ENCODE data around the gene UBL7. TPM values are rescaled to one million over a fixed set of nuclear protein-coding genes. Genes with fewer than 3 reads are reported as not detected.

Gene UBL7
- total and polyA plus RNA-seq, 2 experiments from 2014 or later: 70.4 to 78.6 TPM

- H3K4me3 ChIP-seq: no peak overlapping the region
- H3K9me2 ChIP-seq (ENCODE audit: insufficient read depth): no peaks in the 10 kb centered on the region
- WGBS, 2 experiments (ENCODE audit: low coverage in 1 of 2, low lambda C conversion rate in 2 of 2, missing lambda C conversion rate in 2 of 2): 53 to 54% methylated on average over 3 of the region's 3 CpGs
- no peaks in the 10 kb centered on the region for H3K9me3 ChIP-seq (ENCODE audit: low read depth)
- peak; percentile 20 for DNase-seq
- no peak overlapping the region for H3K27ac ChIP-seq
- TF ChIP-seq EZH2phosphoT487 (IDR thresholded peaks at IDR 0.05; ENCODE audit: insufficient read depth, low read depth) (no peak), EZH2 (IDR thresholded peaks at IDR 0.05; ENCODE audit: insufficient read depth, poor library complexity, severe bottlenecking) (no peak)
- no peaks in the 10 kb centered on the region for H3F3A ChIP-seq (ENCODE audit: insufficient read depth)
- no peak overlapping the region for H3K4me2 ChIP-seq (ENCODE audit: unreplicated experiment)
- H3K4me1 ChIP-seq (ENCODE audit: insufficient read depth): peaks cover 8% of the 10 kb centered on the region; the same call in 1 of the 2 replicates
- H3K27me3 ChIP-seq (replicated peaks; ENCODE audit: insufficient read depth): no peaks in the 10 kb centered on the region
- H2AFZ ChIP-seq: no peak overlapping the region
- no peaks in the 10 kb centered on the region for H3K79me2 ChIP-seq (ENCODE audit: insufficient read depth)
- no peaks in the 10 kb centered on the region for H3K36me3 ChIP-seq (ENCODE audit: low read depth)
- no peak overlapping the region for H3K9ac ChIP-seq
- H4K20me1 ChIP-seq (ENCODE audit: insufficient read depth): no peaks in the 10 kb centered on the region
- in situ Hi-C loops (cut with MboI): no loop called here
Measured at GRCh38 chr15:74504418-74504817, 43.5 kb upstream of the UBL7 start.

- Histone ChIP-seq H2AFZ (no peak overlapping the region), H3K4me1 (ENCODE audit: insufficient read depth) (peaks cover 8% of the 10 kb centered on the region; the same call in 1 of the 2 replicates), H3F3A (ENCODE audit: insufficient read depth) (0 out of 2 replicates have a peak, but pooled peaks cover 4% of the 10 kb centered on the region), H3K27me3 (replicated peaks; ENCODE audit: insufficient read depth) (no peaks in the 10 kb centered on the region), H3K9me3 (ENCODE audit: low read depth) (no peaks in the 10 kb centered on the region), H3K79me2 (ENCODE audit: insufficient read depth) (no peaks in the 10 kb centered on the region), H3K9ac (no peak overlapping the region), H3K36me3 (ENCODE audit: low read depth) (no peaks in the 10 kb centered on the region), H3K9me2 (ENCODE audit: insufficient read depth) (no peaks in the 10 kb centered on the region), H3K4me2 (ENCODE audit: unreplicated experiment) (no peak overlapping the region), H3K27ac (no peak overlapping the region), H4K20me1 (ENCODE audit: insufficient read depth) (no peaks in the 10 kb centered on the region), H3K4me3 (no peak overlapping the region)
- in situ Hi-C loops (cut with MboI): no loop called here
- 98 to 100% methylated on average over 3 of the region's 3 CpGs for WGBS, 2 experiments (ENCODE audit: low coverage in 1 of 2, low lambda C conversion rate in 2 of 2, missing lambda C conversion rate in 2 of 2)
- DNase-seq: no peak
- TF ChIP-seq EZH2phosphoT487 (IDR thresholded peaks at IDR 0.05; ENCODE audit: insufficient read depth, low read depth) (no peak), EZH2 (IDR thresholded peaks at IDR 0.05; ENCODE audit: insufficient read depth, poor library complexity, severe bottlenecking) (no peak)
Measured at GRCh38 chr15:74502301-74502700, 41.3 kb upstream of the UBL7 start.

- no peaks in the 10 kb centered on the region for H4K20me1 ChIP-seq (ENCODE audit: insufficient read depth)
- in situ Hi-C loops (cut with MboI): no loop called here
- 91 to 95% methylated on average over 2 of the region's 2 CpGs for WGBS, 2 experiments (ENCODE audit: low coverage in 1 of 2, low lambda C conversion rate in 2 of 2, missing lambda C conversion rate in 2 of 2)
- no peak for TF ChIP-seq EZH2phosphoT487 (IDR thresholded peaks at IDR 0.05; ENCODE audit: insufficient read depth, low read depth)
- TF ChIP-seq EZH2 (IDR thresholded peaks at IDR 0.05; ENCODE audit: insufficient read depth, poor library complexity, severe bottlenecking): no peak
- no peak overlapping the region for H3K27ac ChIP-seq
- H3K4me2 ChIP-seq (ENCODE audit: unreplicated experiment): no peak overlapping the region
- H2AFZ ChIP-seq: no peak overlapping the region
- H3K36me3 ChIP-seq (ENCODE audit: low read depth): no peaks in the 10 kb centered on the region
- H3K9ac ChIP-seq: no peak overlapping the region
- H3K4me1 ChIP-seq (ENCODE audit: insufficient read depth): no peaks in the 10 kb centered on the region
- no peaks in the 10 kb centered on the region for H3K79me2 ChIP-seq (ENCODE audit: insufficient read depth)
- 0 out of 2 replicates have a peak, but pooled peaks cover 4% of the 10 kb centered on the region for H3F3A ChIP-seq (ENCODE audit: insufficient read depth)
- DNase-seq: no peak
- H3K4me3 ChIP-seq: no peak overlapping the region
- H3K9me3 ChIP-seq (ENCODE audit: low read depth): no peaks in the 10 kb centered on the region
- H3K27me3 ChIP-seq (replicated peaks; ENCODE audit: insufficient read depth): no peaks in the 10 kb centered on the region
- no peaks in the 10 kb centered on the region for H3K9me2 ChIP-seq (ENCODE audit: insufficient read depth)
Measured at GRCh38 chr15:74500401-74500800, 39.4 kb upstream of the UBL7 start.

- H3F3A ChIP-seq (ENCODE audit: insufficient read depth): 0 out of 2 replicates have a peak, but pooled peaks cover 4% of the 10 kb centered on the region
- in situ Hi-C loops (cut with MboI): no loop called here
- WGBS, 2 experiments (ENCODE audit: low coverage in 1 of 2, low lambda C conversion rate in 2 of 2, missing lambda C conversion rate in 2 of 2): 92 to 93% methylated on average over 2 of the region's 2 CpGs
- H3K9me3 ChIP-seq (ENCODE audit: low read depth): no peaks in the 10 kb centered on the region
- no peaks in the 10 kb centered on the region for H4K20me1 ChIP-seq (ENCODE audit: insufficient read depth)
- H3K4me3 ChIP-seq: no peak overlapping the region
- no peak overlapping the region for H3K4me2 ChIP-seq (ENCODE audit: unreplicated experiment)
- no peaks in the 10 kb centered on the region for H3K79me2 ChIP-seq (ENCODE audit: insufficient read depth)
- DNase-seq: no peak
- no peak overlapping the region for H3K9ac ChIP-seq
- no peak overlapping the region for H3K27ac ChIP-seq
- no peaks in the 10 kb centered on the region for H3K27me3 ChIP-seq (replicated peaks; ENCODE audit: insufficient read depth)
- H3K4me1 ChIP-seq (ENCODE audit: insufficient read depth): no peaks in the 10 kb centered on the region
- no peaks in the 10 kb centered on the region for H3K36me3 ChIP-seq (ENCODE audit: low read depth)
- no peak overlapping the region for H2AFZ ChIP-seq
- H3K9me2 ChIP-seq (ENCODE audit: insufficient read depth): no peaks in the 10 kb centered on the region
- TF ChIP-seq EZH2 (IDR thresholded peaks at IDR 0.05; ENCODE audit: insufficient read depth, poor library complexity, severe bottlenecking) (no peak), EZH2phosphoT487 (IDR thresholded peaks at IDR 0.05; ENCODE audit: insufficient read depth, low read depth) (no peak)
Measured at GRCh38 chr15:74499366-74499765, 38.4 kb upstream of the UBL7 start.

- H3K4me3 ChIP-seq: no peak overlapping the region
- H3K9me3 ChIP-seq (ENCODE audit: low read depth): no peaks in the 10 kb centered on the region
- no peaks in the 10 kb centered on the region for H3K9me2 ChIP-seq (ENCODE audit: insufficient read depth)
- H3K27me3 ChIP-seq (replicated peaks; ENCODE audit: insufficient read depth): no peaks in the 10 kb centered on the region
- H3K9ac ChIP-seq: no peak overlapping the region
- H3K4me2 ChIP-seq (ENCODE audit: unreplicated experiment): no peak overlapping the region
- WGBS, 2 experiments (ENCODE audit: low coverage in 1 of 2, low lambda C conversion rate in 2 of 2, missing lambda C conversion rate in 2 of 2): 80 to 96% methylated on average over 2 of the region's 2 CpGs
- H3K36me3 ChIP-seq (ENCODE audit: low read depth): no peaks in the 10 kb centered on the region
- H4K20me1 ChIP-seq (ENCODE audit: insufficient read depth): no peaks in the 10 kb centered on the region
- no peak overlapping the region for H2AFZ ChIP-seq
- no peak overlapping the region for H3K27ac ChIP-seq
- no peaks in the 10 kb centered on the region for H3K79me2 ChIP-seq (ENCODE audit: insufficient read depth)
- no peaks in the 10 kb centered on the region for H3K4me1 ChIP-seq (ENCODE audit: insufficient read depth)
- H3F3A ChIP-seq (ENCODE audit: insufficient read depth): 0 out of 2 replicates have a peak, but pooled peaks cover 4% of the 10 kb centered on the region
- in situ Hi-C loops (cut with MboI): no loop called here
- no peak for TF ChIP-seq EZH2phosphoT487 (IDR thresholded peaks at IDR 0.05; ENCODE audit: insufficient read depth, low read depth)
- no peak for TF ChIP-seq EZH2 (IDR thresholded peaks at IDR 0.05; ENCODE audit: insufficient read depth, poor library complexity, severe bottlenecking)
- DNase-seq: no peak
Measured at GRCh38 chr15:74497584-74497983, 36.6 kb upstream of the UBL7 start.

Data from GM23248 (cell line).